ENCODE results near the gene ZDHHC18. TPM values are rescaled to one million over a fixed set of nuclear protein-coding genes. Genes with fewer than 3 reads are reported as not detected.

ZDHHC18 gene
- total and polyA plus RNA-seq, 2 of the 8 experiments (the other 6 are each of a cell fraction or from before 2014, with no cell fraction given), result 29.7 to 49.8 TPM

GRCh38 chr1:26782521-26783212 is 43.8 kb upstream of the ZDHHC18 start (continued):
- TF ChIP-seq, protein P1, sequence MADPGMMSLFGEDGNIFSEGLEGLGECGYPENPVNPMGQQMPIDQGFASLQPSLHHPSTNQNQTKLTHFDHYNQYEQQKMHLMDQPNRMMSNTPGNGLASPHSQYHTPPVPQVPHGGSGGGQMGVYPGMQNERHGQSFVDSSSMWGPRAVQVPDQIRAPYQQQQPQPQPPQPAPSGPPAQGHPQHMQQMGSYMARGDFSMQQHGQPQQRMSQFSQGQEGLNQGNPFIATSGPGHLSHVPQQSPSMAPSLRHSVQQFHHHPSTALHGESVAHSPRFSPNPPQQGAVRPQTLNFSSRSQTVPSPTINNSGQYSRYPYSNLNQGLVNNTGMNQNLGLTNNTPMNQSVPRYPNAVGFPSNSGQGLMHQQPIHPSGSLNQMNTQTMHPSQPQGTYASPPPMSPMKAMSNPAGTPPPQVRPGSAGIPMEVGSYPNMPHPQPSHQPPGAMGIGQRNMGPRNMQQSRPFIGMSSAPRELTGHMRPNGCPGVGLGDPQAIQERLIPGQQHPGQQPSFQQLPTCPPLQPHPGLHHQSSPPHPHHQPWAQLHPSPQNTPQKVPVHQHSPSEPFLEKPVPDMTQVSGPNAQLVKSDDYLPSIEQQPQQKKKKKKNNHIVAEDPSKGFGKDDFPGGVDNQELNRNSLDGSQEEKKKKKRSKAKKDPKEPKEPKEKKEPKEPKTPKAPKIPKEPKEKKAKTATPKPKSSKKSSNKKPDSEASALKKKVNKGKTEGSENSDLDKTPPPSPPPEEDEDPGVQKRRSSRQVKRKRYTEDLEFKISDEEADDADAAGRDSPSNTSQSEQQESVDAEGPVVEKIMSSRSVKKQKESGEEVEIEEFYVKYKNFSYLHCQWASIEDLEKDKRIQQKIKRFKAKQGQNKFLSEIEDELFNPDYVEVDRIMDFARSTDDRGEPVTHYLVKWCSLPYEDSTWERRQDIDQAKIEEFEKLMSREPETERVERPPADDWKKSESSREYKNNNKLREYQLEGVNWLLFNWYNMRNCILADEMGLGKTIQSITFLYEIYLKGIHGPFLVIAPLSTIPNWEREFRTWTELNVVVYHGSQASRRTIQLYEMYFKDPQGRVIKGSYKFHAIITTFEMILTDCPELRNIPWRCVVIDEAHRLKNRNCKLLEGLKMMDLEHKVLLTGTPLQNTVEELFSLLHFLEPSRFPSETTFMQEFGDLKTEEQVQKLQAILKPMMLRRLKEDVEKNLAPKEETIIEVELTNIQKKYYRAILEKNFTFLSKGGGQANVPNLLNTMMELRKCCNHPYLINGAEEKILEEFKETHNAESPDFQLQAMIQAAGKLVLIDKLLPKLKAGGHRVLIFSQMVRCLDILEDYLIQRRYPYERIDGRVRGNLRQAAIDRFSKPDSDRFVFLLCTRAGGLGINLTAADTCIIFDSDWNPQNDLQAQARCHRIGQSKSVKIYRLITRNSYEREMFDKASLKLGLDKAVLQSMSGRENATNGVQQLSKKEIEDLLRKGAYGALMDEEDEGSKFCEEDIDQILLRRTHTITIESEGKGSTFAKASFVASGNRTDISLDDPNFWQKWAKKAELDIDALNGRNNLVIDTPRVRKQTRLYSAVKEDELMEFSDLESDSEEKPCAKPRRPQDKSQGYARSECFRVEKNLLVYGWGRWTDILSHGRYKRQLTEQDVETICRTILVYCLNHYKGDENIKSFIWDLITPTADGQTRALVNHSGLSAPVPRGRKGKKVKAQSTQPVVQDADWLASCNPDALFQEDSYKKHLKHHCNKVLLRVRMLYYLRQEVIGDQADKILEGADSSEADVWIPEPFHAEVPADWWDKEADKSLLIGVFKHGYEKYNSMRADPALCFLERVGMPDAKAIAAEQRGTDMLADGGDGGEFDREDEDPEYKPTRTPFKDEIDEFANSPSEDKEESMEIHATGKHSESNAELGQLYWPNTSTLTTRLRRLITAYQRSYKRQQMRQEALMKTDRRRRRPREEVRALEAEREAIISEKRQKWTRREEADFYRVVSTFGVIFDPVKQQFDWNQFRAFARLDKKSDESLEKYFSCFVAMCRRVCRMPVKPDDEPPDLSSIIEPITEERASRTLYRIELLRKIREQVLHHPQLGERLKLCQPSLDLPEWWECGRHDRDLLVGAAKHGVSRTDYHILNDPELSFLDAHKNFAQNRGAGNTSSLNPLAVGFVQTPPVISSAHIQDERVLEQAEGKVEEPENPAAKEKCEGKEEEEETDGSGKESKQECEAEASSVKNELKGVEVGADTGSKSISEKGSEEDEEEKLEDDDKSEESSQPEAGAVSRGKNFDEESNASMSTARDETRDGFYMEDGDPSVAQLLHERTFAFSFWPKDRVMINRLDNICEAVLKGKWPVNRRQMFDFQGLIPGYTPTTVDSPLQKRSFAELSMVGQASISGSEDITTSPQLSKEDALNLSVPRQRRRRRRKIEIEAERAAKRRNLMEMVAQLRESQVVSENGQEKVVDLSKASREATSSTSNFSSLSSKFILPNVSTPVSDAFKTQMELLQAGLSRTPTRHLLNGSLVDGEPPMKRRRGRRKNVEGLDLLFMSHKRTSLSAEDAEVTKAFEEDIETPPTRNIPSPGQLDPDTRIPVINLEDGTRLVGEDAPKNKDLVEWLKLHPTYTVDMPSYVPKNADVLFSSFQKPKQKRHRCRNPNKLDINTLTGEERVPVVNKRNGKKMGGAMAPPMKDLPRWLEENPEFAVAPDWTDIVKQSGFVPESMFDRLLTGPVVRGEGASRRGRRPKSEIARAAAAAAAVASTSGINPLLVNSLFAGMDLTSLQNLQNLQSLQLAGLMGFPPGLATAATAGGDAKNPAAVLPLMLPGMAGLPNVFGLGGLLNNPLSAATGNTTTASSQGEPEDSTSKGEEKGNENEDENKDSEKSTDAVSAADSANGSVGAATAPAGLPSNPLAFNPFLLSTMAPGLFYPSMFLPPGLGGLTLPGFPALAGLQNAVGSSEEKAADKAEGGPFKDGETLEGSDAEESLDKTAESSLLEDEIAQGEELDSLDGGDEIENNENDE (IDR thresholded peaks at IDR 0.05; ENCODE audit: insufficient replicate concordance, low read length), result no peak
- TF ChIP-seq POLR2A (IDR thresholded peaks at IDR 0.05; ENCODE audit: control extremely low read depth in 1 of 2, low read depth in 2 of 2, low read length in 2 of 2) (peak in 1 of 2 experiments; percentile 30; a peak in 2 of 3 replicates), KDM4A (IDR thresholded peaks at IDR 0.05; ENCODE audit: low read depth, low read length, severe bottlenecking) (no peak), POU5F1 (IDR thresholded peaks at IDR 0.05; ENCODE audit: low read depth, low read length) (no peak), FOSL1 (IDR thresholded peaks at IDR 0.05; ENCODE audit: insufficient read depth, low read depth, low read length) (no peak), SIN3A (conservative IDR thresholded peaks at IDR 0.05 in 1 of 2, IDR thresholded peaks at IDR 0.05 in 1 of 2; ENCODE audit: low read depth in 1 of 2, low read length in 2 of 2) (no peak), JUND (IDR thresholded peaks at IDR 0.05; ENCODE audit: low read length) (no peak), SP4 (IDR thresholded peaks at IDR 0.05; ENCODE audit: low read length) (no peak), TAF1 (IDR thresholded peaks at IDR 0.05; ENCODE audit: low read depth, low read length) (no peak), NRF1 (IDR thresholded peaks at IDR 0.05; ENCODE audit: low read depth, low read length) (no peak), GTF2F1 (IDR thresholded peaks at IDR 0.05; ENCODE audit: borderline replicate concordance, low read depth, low read length) (no peak)

All from H1 (cell line).